DMS 273 treated with DMSO at 0.1 percent for 48 hours (cell line): Measurements from ENCODE around the gene ZBP1.
"Not testable (repeated sequence)": the region's sequence is repeated elsewhere in the genome, so short reads cannot be mapped to it uniquely, and the experiment has no call there.

ENCODE experiments used
- DNase-seq: peaks from one replicate; lab custom pipeline; 2025; lab: John Stamatoyannopoulos, UW

Gene ZBP1

GRCh38 chr20:57638895-57639236, 18.6 kb upstream of the ZBP1 start:
- DNase-seq: no peak

GRCh38 chr20:57638173-57638894, 18.1 kb upstream of the ZBP1 start:
- DNase-seq: no peak

GRCh38 chr20:57633945-57634491, 13.8 kb upstream of the ZBP1 start:
- no peak for DNase-seq

- DNase-seq: no peak
Observed at GRCh38 chr20:57632286-57632685, 12.1 kb upstream of the ZBP1 start.

GRCh38 chr20:57630061-57630460, 9.8 kb upstream of the ZBP1 start:
- DNase-seq: no peak

GRCh38 chr20:57629491-57629901, 9.3 kb upstream of the ZBP1 start:
- not testable (repeated sequence) for DNase-seq

GRCh38 chr20:57628962-57629308, 8.7 kb upstream of the ZBP1 start:
- not testable (repeated sequence) for DNase-seq

GRCh38 chr20:57628047-57628961, 8.1 kb upstream of the ZBP1 start:
- no peak for DNase-seq

- no peak for DNase-seq
Observed at GRCh38 chr20:57627339-57627738, 7.1 kb upstream of the ZBP1 start.

GRCh38 chr20:57625978-57626377, 5.8 kb upstream of the ZBP1 start:
- no peak for DNase-seq

GRCh38 chr20:57625181-57625958, 5.1 kb upstream of the ZBP1 start:
- DNase-seq: no peak

GRCh38 chr20:57624124-57624523, 3.9 kb upstream of the ZBP1 start:
- DNase-seq: no peak

- peak; percentile 3 for DNase-seq
Observed at GRCh38 chr20:57622579-57623381, 2.6 kb upstream of the ZBP1 start.

GRCh38 chr20:57622201-57622570, 2.0 kb upstream of the ZBP1 start:
- no peak for DNase-seq

- DNase-seq: no peak
Observed at GRCh38 chr20:57621421-57622200, 1.4 kb upstream of the ZBP1 start.

- no peak for DNase-seq
Observed at GRCh38 chr20:57620999-57621398, 773 bp upstream of the ZBP1 start.

- no peak for DNase-seq
Observed at GRCh38 chr20:57619051-57619831, 985 bp downstream of the ZBP1 start.

- no peak for DNase-seq
Observed at GRCh38 chr20:57618764-57619050, 1.5 kb downstream of the ZBP1 start.

- no peak for DNase-seq
Observed at GRCh38 chr20:57618091-57618763, 2.0 kb downstream of the ZBP1 start.
